ENCODE measurements around the gene ETS1.

The ETS1 gene

DNA sequence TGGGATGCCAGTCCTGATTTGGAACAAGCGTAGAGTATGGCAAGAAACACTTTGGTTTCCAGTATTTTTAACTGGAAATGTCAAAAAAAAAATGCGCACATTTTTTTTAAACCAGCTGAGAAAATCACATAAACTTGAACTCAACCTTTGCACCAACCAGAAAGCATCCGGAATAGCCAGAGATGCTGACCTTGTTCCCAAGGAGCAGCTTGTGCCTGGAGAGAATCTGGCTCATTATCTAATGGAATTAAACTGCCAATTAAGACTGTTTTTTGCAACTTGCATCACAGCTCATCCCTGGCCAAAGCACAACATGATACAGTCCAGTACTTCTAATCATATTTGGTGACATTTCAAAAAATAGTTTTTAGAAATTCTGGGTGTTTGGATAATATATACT is 8.4 kb upstream of the ETS1 start:
- in situ Hi-C loops (cut with MboI; ENCODE audit: low sequenced_read_pairs), result no loop called here

DNA sequence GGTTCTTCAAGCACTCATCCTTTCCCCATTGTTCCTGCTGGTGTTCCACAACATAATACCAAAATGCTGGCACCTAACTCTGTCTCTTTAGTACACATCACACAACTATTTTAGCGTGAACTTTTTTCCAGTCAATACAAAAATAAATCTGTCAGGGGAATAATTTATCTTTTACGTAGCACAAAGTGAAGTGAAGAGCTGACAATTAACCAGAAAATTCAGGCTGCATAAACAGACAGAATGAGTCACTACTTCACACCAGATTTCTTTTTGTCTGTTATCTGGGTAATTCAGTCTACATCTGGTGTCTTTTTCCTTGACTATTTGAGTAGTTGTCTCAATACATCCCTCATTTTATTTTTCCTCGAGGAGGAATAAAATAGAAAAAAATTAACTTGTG is 7.9 kb upstream of the ETS1 start:
- in situ Hi-C loops (cut with MboI; ENCODE audit: low sequenced_read_pairs), result no loop called here

DNA sequence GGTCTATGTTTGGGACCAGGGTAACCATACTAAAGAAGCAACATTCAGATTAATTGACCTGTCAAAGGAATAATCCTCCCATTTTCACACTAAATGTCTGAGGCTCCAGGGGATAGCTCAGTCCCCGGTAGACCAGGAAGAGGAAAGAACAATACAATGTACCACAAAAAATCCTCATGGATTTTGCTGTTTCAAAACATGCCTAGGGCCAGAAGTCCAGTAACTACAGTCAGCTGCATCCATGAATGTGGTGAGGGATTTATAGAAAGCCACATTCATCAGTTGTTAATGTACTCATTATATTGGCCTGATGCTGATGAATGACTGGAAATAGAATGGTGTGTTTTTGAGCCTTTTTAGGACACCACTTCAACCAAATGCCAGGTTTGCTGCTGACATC is 6.9 kb upstream of the ETS1 start:
- in situ Hi-C loops (cut with MboI; ENCODE audit: low sequenced_read_pairs), result no loop called here

DNA sequence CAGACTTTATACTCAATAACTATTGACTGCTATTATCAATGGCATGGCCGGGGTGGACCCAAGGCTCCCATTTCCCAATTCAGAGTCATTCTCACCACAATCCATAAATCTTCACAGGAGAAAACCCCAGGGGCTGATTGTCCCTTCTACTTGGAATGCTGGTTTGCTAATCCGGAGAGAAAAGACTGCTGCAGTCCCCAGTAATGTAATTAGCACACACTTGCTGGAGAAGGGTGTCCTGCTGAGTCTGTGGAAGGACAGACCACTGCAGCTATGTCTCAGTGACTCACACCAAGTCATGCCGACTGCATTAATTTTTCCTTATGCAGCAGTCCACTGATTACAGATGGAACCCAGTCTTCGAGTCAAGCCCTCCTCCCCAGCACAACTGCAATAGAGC is 5.9 kb upstream of the ETS1 start:
- in situ Hi-C loops (cut with MboI; ENCODE audit: low sequenced_read_pairs), result no loop called here

DNA sequence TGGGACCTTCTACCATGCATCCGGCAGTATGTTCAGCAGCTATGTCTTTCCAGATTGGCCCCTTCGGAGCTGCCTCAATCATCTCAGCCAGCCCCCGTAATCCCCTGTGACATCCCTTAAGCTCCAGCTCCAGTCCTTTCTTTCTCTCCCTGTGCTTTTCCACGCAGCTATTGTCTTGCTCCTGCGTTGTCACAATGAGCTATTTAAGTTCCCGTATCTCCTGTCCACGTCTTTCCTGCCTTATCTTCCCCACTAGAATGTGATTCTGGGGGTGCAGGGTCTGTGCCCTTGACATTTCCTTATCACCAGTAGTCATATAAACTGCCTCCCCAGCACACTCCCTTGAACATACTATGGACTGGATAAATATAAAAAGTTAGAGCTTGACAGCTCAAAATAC is 5.1 kb upstream of the ETS1 start:
- in situ Hi-C loops (cut with MboI; ENCODE audit: low sequenced_read_pairs), result no loop called here

DNA sequence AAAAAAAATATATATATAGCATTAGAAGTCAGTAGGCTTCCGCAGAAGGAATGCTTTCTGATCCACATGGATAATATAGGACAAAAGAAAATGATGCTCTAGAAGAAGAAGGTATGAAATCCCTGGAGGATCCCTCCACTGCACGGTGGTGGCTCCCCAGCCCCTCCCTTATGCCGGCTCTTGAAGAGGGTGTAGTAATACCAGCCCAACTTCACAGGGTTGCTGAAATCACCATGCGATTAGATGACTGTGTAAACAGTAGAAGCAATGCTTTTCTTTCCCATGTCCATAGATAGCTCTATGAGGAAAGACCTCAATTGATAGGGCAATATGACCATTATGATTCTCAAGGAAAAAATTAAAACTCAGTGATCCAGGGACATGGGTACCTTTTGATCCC is 3.2 kb upstream of the ETS1 start:
- in situ Hi-C loops (cut with MboI; ENCODE audit: low sequenced_read_pairs), result no loop called here

DNA sequence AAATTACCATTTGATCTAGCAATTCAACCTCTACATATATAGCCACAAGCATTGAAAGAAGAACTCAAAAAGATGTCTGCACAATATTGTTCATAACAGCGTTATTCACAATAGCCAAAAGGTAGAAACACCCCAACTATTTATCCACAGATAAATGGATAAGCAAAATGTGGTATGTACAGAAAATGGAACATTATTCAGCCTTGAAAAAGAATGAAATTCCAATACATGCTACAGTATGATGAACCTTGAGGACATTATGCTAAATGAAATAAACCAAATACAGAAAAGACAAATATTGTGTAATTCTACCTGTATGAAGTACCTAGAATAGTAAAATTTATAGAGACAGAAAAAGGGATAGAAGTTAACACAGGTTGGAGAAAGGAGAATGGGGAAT is 2.6 kb upstream of the ETS1 start:
- in situ Hi-C loops (cut with MboI; ENCODE audit: low sequenced_read_pairs), result no loop called here

DNA sequence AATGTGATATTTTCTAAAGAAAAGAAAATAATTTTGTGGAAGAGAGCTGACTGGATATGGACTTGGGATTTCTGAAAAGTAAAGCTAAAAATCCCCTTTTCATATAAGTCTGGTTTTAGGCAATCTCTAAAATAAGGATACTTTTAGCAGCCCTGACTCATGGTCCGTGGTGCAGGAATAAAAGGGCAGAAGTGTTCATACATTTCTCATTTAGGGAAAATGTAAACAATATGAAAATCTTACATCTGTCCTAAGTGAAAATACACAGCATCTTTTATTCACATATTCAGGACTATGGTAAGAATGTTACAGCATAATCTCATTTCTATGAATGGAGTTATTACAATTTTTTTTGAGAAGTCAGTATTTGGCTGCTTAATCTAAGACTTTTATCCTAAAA is 735 bp upstream of the ETS1 start:
- in situ Hi-C loops (cut with MboI; ENCODE audit: low sequenced_read_pairs), result no loop called here

DNA sequence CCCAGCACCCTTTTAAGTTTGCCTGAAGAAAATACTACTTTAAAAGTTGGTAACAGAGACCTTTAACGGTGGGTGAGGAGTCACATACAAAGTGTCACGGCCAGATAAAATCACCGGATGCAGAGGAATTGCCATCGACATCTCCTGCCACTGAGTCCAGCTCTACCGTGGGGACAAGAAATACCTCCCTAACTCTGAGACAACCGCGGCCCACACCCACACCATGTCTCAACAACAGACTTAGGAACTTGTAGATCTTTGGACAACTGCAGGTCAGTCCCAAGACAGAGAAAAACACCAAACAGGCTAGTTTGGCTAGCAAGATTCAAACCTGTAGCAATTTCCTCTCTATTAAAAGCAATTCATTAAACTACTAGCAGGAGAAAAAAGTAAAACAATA is 669 bp downstream of the ETS1 start:
- in situ Hi-C loops (cut with MboI; ENCODE audit: low sequenced_read_pairs), result no loop called here

DNA sequence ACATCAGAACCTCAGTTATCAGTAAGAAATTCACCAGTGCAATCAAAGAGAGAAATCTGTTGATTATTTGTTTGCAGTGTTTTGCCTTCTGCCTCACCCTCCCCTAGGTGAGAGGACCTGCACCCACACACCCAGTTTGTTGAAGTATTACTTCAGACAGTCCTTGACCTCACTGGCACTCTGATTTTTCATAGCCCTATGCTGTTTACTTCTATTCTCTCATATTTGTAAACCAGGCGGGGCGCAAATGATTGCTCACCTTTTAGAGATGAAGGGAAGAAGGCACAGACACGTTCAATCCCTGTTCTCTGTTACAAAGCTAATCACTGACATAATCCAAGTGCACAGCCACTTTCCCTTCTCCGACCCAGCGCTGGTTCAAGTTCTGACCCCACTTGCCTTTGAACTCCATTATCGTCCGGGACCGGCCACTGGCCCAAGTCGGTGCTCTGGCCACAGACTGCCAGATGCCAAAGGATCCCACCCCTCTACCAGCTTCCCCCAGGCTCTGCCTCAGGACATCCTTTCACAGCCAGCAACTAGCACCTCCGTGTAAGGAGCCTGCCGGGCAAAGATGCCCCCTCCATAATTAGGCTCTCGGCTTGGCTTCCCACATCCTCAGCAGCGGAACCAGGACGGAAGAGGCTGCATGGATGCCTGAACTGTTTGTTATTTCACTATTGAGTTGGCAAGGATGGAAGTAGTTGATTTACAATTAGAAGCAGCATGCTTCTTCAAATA is 1.7 kb downstream of the ETS1 start:
- in situ Hi-C loops (cut with MboI; ENCODE audit: low sequenced_read_pairs), result no loop called here

DNA sequence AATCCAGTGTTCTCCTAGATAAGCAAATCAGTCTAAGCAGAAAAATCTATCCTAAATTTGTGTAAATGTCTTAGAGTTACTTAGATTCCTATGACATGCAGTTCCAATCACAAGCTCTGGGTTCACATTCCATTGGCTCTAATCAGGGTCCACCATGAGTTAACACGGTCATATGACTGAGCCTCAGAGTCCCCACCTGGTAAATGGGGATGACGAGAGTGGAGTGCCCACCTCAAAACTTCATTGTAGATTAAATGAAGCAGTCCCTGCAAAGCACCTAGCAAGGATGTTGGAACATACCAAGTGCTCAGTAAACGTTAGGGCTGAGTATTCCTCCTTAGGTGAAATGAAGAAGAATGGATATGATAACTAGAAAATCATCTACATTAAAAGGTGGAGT is 3.1 kb downstream of the ETS1 start:
- in situ Hi-C loops (cut with MboI; ENCODE audit: low sequenced_read_pairs), result no loop called here

DNA sequence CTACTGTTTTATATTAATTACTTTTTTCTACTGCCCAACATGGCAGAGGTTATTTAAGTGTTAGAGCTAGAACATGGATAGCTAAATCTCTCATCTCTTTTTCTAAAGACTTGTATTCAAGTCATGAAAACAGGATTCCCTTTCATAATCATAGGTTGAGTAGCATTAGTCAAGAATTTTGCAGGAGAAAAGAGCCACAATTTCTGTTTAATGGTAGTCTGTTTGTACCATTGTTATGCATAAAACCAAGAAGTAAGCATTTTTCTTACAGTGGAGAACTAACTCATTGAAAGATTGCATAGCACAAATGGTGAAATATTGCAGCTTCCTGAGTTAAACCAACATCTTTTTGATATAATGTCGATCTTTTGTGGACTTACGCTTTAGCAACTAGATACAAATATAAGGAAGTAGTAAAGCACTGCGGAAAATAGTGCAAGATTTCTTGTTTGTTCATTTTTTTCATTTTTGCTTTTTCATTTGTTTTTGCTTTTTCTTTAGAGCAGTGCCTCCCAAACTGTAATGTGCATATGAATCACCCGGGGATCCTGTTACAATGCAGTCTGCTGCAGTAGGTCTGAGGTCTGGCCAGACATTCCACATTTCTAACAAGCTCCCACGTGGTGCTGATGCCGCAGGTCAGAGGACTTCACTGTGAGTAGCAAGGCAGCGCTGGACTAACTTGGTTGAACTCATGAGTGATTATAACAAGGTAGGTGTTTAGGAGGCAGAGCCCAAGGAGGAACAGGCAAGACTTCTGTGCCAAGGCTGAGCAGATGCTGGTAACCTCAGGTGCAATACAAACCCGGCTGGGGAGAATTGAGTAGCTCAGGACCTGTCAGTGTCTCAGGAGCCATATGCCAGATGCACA is 4.6 kb downstream of the ETS1 start:
- in situ Hi-C loops (cut with MboI; ENCODE audit: low sequenced_read_pairs), result no loop called here

DNA sequence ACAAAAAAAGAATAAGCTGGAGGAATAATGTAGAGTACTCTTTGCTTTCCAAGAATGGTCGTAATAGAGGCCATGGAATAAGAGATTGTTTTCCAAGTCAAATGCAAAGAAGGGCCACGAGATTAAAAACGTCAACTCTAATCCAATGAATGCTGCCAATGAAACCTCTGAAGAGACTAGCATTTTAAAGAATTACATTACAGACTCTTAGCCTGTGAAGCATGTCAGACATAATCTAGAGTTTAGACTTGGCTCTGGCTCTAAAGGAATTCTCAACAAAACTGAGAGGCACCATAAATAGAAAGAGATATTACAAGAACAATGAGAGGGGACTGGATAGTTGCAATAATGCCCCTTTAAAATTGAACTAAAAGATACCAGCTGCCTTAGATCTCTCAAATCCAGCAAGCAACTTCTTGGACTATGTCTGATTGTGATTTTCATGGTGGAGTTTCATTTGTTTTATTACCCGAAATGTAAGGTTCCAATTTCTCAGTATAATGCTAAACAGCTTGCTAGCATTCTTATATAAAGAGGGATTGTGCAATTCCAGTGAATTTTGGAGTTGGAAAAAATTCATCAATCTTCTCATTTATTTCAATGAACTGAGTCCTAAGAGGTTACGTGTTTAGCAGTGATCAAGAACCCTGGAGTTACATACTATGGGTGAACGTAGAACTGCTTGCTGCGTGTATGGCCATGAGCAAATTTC is 5.6 kb downstream of the ETS1 start:
- in situ Hi-C loops (cut with MboI; ENCODE audit: low sequenced_read_pairs), result no loop called here

DNA sequence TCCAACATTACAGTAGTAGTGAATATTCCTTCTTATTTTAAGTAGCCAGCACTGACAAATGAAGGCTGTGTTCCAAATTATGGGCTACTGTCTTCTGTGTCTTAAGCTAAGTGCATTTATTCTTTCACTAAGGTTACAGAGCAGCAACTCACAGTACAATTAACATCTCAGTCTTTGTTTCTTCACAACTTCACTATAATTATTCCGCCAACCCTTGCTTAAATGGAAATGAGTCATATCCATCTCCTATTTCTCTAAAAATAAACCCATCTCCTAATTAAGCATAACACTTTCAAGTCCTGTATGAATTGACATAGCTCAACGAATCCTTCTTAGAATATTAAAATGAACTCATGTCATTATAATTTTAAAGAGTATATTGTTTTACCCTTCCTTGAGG is 6.7 kb downstream of the ETS1 start:
- in situ Hi-C loops (cut with MboI; ENCODE audit: low sequenced_read_pairs), result no loop called here

DNA sequence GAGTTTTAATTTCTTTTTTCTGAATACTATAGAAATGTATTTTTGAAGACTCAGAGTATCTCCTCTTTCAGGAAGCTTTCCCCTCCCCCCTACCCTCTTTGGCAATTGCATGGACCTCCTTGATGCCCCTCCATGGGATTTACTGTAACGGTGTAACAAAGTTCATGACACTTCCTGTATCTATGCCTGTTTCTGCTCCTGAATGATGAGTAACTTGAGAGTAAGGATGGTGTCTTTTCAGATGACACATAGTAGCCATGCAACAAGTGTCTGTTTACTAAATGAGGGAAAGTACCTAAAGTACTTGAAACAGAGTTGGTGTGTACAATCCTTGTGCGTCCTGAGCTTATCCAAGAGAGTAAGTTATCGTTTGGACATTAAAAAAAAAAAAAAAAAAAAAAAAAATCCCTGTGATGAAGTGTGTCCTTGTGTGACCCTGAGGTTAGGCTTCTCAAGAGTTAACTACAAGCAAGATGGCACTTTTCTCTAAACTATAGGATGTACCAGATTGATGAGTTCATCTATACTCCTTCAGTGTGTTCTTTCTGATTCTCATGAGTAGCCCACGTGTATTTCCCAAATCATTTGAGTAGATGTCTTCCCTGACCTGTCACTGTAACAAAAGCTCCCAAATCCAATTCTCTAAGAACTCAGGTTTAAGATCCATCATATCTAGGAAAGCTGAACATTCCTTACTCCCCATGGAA is 7.4 kb downstream of the ETS1 start:
- in situ Hi-C loops (cut with MboI; ENCODE audit: low sequenced_read_pairs), result no loop called here

DNA sequence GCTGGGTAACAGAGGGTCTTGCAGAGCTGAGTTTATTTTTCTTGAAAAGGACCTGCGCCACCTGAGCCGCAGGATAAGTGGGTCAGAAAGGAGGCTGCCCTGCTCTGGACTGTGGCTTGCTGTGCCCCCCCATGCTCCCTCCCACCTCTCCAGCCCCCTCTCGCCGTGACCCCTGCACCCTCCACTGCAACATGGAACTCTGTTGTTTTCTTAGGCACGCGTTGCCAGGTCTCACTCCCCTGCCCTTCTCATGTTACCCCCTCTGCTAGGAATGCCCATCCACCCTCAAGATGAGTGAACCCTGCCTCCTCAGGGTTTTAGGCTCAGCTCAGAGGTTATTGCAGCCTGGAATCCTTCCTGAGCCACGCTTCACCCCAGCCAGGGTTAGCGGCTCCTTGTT is 10.8 kb downstream of the ETS1 start:
- in situ Hi-C loops (cut with MboI; ENCODE audit: low sequenced_read_pairs), result no loop called here

DNA sequence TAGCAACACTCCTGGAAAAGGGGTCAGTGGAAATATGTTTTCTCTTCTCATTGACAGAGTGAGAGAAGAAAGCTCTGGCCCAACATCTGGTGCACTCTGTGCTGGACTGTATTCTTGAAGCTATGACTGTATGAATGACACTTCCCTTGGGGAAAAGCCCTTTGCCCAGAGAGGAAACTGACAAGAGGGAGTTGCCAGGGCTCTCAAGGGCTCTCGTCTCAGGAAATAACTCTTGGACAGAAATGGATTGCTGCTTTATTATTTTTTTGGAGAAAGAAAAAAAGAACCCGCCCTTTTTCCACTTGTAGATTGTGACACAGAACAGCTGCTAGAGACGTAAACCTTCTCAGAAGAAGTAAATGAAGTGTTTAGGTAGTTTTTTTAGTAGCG is 11.4 kb downstream of the ETS1 start:
- in situ Hi-C loops (cut with MboI; ENCODE audit: low sequenced_read_pairs), result no loop called here

DNA sequence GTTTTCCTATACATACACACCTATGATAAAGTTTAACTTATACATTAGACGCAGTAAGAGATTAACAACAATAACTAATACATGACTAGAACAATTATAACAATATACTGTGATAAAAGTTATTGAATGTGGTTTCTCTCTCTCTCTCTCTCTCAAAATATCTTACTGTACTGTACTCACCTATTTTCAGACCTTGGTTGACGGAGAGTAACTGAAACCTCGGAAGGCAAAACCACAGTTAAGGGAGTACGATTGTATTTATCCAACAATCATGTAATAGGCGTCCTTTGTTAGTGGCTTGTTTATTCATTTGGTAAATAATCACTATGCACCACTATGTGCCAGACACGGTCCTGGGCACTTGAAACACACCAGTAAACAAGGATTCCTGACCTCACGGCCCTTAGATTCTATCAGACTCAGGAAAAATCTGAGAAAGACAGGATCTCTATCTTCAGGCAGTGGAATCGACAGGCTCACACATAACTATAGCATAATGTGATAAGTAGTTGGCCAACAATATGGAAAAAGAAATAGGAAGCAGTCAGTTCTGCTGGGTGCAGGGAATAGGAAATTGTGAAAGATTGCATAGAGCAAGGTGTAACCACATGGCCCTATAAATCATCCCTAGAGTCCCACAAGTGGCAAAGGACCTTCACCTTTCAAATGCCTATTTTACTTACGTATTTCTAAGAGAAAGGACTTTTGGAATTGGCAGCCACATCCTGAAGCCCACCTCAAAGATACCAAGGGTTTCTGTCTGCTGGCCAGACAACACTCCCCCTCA is 12.0 kb downstream of the ETS1 start:
- in situ Hi-C loops (cut with MboI; ENCODE audit: low sequenced_read_pairs), result no loop called here

DNA sequence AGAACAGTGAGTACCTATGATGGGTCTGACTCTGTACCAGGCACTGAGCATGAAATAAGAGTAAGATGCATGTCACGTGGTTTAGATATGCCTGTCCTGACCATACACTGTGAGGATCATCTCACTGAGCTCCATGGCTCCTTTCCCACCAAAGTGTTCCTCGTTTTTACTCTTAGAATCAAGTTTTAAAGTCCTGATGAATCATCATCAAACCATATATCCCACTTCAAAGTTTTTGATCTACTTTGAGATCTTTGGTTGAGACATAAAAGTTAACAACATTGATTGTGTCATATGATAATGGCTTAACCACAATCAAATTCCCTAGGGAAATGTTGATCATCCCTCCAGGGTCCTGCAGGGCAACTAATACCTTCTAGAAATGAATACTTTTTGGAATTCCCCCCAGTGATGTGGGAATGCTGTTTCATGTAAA is 12.8 kb downstream of the ETS1 start:
- in situ Hi-C loops (cut with MboI; ENCODE audit: low sequenced_read_pairs), result no loop called here

DNA sequence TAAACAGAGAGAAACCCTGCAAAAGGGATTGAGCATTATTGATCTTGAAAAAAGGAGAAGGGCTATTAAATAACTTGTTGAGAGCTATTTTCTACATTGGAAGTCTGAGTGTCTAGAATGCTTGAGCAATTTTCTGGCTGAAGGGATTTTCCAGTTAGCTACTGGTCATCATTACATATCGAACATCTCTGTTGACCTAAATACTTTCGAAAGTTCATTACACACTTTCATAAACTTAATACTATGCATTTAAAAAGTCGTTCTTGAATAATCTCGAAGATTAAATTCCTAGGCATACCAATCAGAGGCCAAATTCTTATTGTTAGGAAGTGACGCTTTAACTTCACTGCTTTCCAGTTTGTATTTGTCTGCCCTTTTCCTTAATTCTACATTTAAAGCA is 13.7 kb downstream of the ETS1 start:
- in situ Hi-C loops (cut with MboI; ENCODE audit: low sequenced_read_pairs), result no loop called here

Measured in hTERT RPE-1 (cell line).